Gastrocnemius medialis (tissue), 4 donors: Measurements from ENCODE around the gene ZYG11B. TPM values are rescaled to one million over a fixed set of nuclear protein-coding genes. Genes with fewer than 3 reads are reported as not detected.
"Not testable (repeated sequence)": the region's sequence is repeated elsewhere in the genome, so short reads cannot be mapped to it uniquely, and the experiment has no call there.

ENCODE experiments used
- ATAC-seq, 2 donors: fragments of 150-250 bp; one replicate each; pipeline ENCODE4 v1.9.1; 2016
- DNase-seq, 2 donors: peaks; one replicate each; pipeline ENCODE4 v3.0.0-alpha.2; 2019
- H3K27ac ChIP-seq, 4 donors: fragments of 200-600 bp; sonication (generic); 1 replicate in 1 of 4; 2 replicates in 3 of 4; pipeline ENCODE4 v1.5.1; 2016 to 2018; ENCODE audit warnings: mild to moderate bottlenecking in 2 of 4, moderate library complexity in 1 of 4
- H3K27me3 ChIP-seq, 3 donors: fragments of 200-600 bp; sonication (generic) in 2 of 3; 1 replicate in 1 of 3; 2 replicates in 2 of 3; pipeline versions ENCODE4 v1.5.1 to v1.6.0; 2016 to 2019; ENCODE audit warnings: mild to moderate bottlenecking in 1 of 3, moderate library complexity in 1 of 3
- H3K36me3 ChIP-seq, 2 donors: fragments of 200-600 bp; sonication (generic) in 1 of 2; one replicate each; pipeline ENCODE4 v1.5.1; 2017 to 2018
- H3K4me1 ChIP-seq, 2 donors: fragments of 200-600 bp; sonication (generic) in 1 of 2; one replicate each; pipeline ENCODE4 v1.5.1; 2016 to 2017; ENCODE audit warnings: mild to moderate bottlenecking in 2 of 2
- H3K4me3 ChIP-seq, 4 donors: fragments of 200-600 bp; sonication (generic) in 3 of 4; 1 replicate in 1 of 4; 2 replicates in 3 of 4; pipeline ENCODE4 v1.5.1; 2016 to 2019; ENCODE audit warnings: mild to moderate bottlenecking in 2 of 4
- H3K9me3 ChIP-seq, 3 donors: fragments of 200-600 bp; sonication (generic) in 2 of 3; 1 replicate in 1 of 3; 2 replicates in 2 of 3; pipeline ENCODE4 v1.5.1; 2016 to 2019
- CTCF ChIP-seq, 5 experiments: fragments of 450-650 bp in 3 of 5; fragments of 200-600 bp in 2 of 5; sonication (generic) in 2 of 5; IDR thresholded peaks in 4 of 5; conservative IDR thresholded peaks in 1 of 5; 1 replicate in 4 of 5; 2 replicates in 1 of 5; pipeline ENCODE4 v1.5.1; 2016 to 2019; ENCODE audit warnings: antibody characterized with exemption in 5 of 5, mild to moderate bottlenecking in 3 of 5, moderate library complexity in 3 of 5
- POLR2A ChIP-seq, 2 donors: fragments of 450-650 bp; IDR thresholded peaks; one replicate each; pipeline ENCODE4 v1.6.1; 2017; ENCODE audit warnings: antibody characterized with exemption in 2 of 2, mild to moderate bottlenecking in 2 of 2, moderate library complexity in 2 of 2
- in situ Hi-C, 4 donors: fragments of 200-750 bp; cut with MboI; loops; one replicate each; pipeline versions ENCODE4 v1.15.0 to v1.8.0; 2017; ENCODE audit warnings: low sequenced_read_pairs in 4 of 4
- intact Hi-C: fragments of 100-400 bp; cut with DNase I; formaldehyde crosslinking; loops from one replicate; pipeline ENCODE4 v1.15.1; 2023; ENCODE audit warnings: low total_unique reads
- total RNA-seq, 4 donors: library from RNA; depleted of rRNA; stranded (reverse); fragments of >200 nt; gene quantifications; one replicate each; pipeline versions ENCODE4 v1.1.0 to v1.2.3, GENCODE V29; 2016

The ZYG11B gene
- total RNA-seq, 4 donors from 2014 or later = 136 to 248 (median 194) TPM

- peak overlapping the region; percentile 75 to 90 (median 78) for H3K4me3 ChIP-seq
- intact Hi-C loops = loop anchor here (2.0 to 10.0 kb wide), 2 partner anchors 49 to 853 kb away; partner anchors contain the start of gene NRDC
- no peaks in the 10 kb centered on the region for H3K9me3 ChIP-seq
- H3K36me3 ChIP-seq = no peaks in the 10 kb centered on the region
- in situ Hi-C loops = no loop called here
- DNase-seq (no peak), ATAC-seq (no peak)
- peak overlapping the region; percentile 90 to 96 (median 94) for H3K27ac ChIP-seq
- TF ChIP-seq CTCF (IDR thresholded peaks at IDR 0.05 in 4 of 5, conservative IDR thresholded peaks at IDR 0.05 in 1 of 5) (no peak), POLR2A (IDR thresholded peaks at IDR 0.05) (no peak)
- peaks cover 26 to 34% of the 10 kb centered on the region in 2 donors for H3K4me1 ChIP-seq
- H3K27me3 ChIP-seq = no peaks in the 10 kb centered on the region
Observed at GRCh38 chr1:52727956-52728656, 1.9 kb downstream of the ZYG11B start.

- H3K9me3 ChIP-seq = no peaks in the 10 kb centered on the region
- H3K4me1 ChIP-seq = peaks cover 34 to 36% of the 10 kb centered on the region in 2 donors
- intact Hi-C loops = no loop called here
- H3K27ac ChIP-seq = peak overlapping the region; percentile 12 to 82 (median 26)
- no peak for ATAC-seq
- H3K36me3 ChIP-seq = no peaks in the 10 kb centered on the region
- TF ChIP-seq CTCF (IDR thresholded peaks at IDR 0.05 in 4 of 5, conservative IDR thresholded peaks at IDR 0.05 in 1 of 5) (no peak), POLR2A (IDR thresholded peaks at IDR 0.05) (no peak)
- no peaks in the 10 kb centered on the region for H3K27me3 ChIP-seq
- H3K4me3 ChIP-seq = no peak overlapping the region
- in situ Hi-C loops = no loop called here
- DNase-seq = no peak
Observed at GRCh38 chr1:52733368-52733767, 7.1 kb downstream of the ZYG11B start.

GRCh38 chr1:52735371-52735770, 9.1 kb downstream of the ZYG11B start:
- ATAC-seq, intact Hi-C loops, DNase-seq, H3K4me3 ChIP-seq, H3K27me3 ChIP-seq, H3K9me3 ChIP-seq, in situ Hi-C loops, H3K36me3 ChIP-seq: not testable (repeated sequence)
- Histone ChIP-seq H3K27ac (peak overlapping the region; percentile 82 to 91 (median 89)), H3K4me1 (peaks cover 42 to 45% of the 10 kb centered on the region in 2 donors)

- ATAC-seq (peak; percentile 65 to 78), DNase-seq (peak; percentile 73 to 83)
- peak overlapping the region; percentile 82 to 91 (median 89) for H3K27ac ChIP-seq
- H3K4me3 ChIP-seq = no peak overlapping the region
- H3K9me3 ChIP-seq = no peaks in the 10 kb centered on the region
- intact Hi-C loops = loop anchor here (2.0 kb wide), 1 partner anchor 31 kb away; no protein-coding TSS in a partner anchor
- no peaks in the 10 kb centered on the region for H3K27me3 ChIP-seq
- H3K36me3 ChIP-seq = no peaks in the 10 kb centered on the region
- TF ChIP-seq POLR2A (IDR thresholded peaks at IDR 0.05) (peak in 1 of 2 donors; percentile 21), CTCF (IDR thresholded peaks at IDR 0.05 in 4 of 5, conservative IDR thresholded peaks at IDR 0.05 in 1 of 5) (no peak)
- in situ Hi-C loops = no loop called here
- H3K4me1 ChIP-seq = peaks cover 48 to 57% of the 10 kb centered on the region in 2 donors
Observed at GRCh38 chr1:52738148-52738547, 11.9 kb downstream of the ZYG11B start.

- DNase-seq (peak in 1 of 2 donors; percentile 40), ATAC-seq (no peak)
- no peaks in the 10 kb centered on the region for H3K9me3 ChIP-seq
- H3K27ac ChIP-seq = peak overlapping the region; percentile 82 to 91 (median 89)
- TF ChIP-seq CTCF (IDR thresholded peaks at IDR 0.05 in 4 of 5, conservative IDR thresholded peaks at IDR 0.05 in 1 of 5) (no peak), POLR2A (IDR thresholded peaks at IDR 0.05) (no peak)
- H3K4me1 ChIP-seq = peaks cover 44 to 52% of the 10 kb centered on the region in 2 donors
- H3K27me3 ChIP-seq = no peaks in the 10 kb centered on the region
- no peak overlapping the region for H3K4me3 ChIP-seq
- no peaks in the 10 kb centered on the region for H3K36me3 ChIP-seq
- intact Hi-C loops (loop anchor here (2.0 kb wide), 1 partner anchor 32 kb away; no protein-coding TSS in a partner anchor), in situ Hi-C loops (no loop called here)
Observed at GRCh38 chr1:52738893-52739292, 12.6 kb downstream of the ZYG11B start.
